Stimulated activated CD4-positive, alpha-beta T cell treated with anti-CD3 and anti-CD28 coated beads, Interleukin-2, amount 100 ng/mL, for 4 hours (primary cell): ENCODE data around the gene PCDHB2.
A peak's percentile ranks its signal among the peaks of the same experiment; 100 is the strongest.
"Not testable (repeated sequence)": the region's sequence is repeated elsewhere in the genome, so short reads cannot be mapped to it uniquely, and the experiment has no call there.

Experiments
- DNase-seq: peaks from one replicate; pipeline ENCODE4 v3.0.0-alpha.2; 2020; ENCODE audit warnings: low read depth

The PCDHB2 gene

DNA sequence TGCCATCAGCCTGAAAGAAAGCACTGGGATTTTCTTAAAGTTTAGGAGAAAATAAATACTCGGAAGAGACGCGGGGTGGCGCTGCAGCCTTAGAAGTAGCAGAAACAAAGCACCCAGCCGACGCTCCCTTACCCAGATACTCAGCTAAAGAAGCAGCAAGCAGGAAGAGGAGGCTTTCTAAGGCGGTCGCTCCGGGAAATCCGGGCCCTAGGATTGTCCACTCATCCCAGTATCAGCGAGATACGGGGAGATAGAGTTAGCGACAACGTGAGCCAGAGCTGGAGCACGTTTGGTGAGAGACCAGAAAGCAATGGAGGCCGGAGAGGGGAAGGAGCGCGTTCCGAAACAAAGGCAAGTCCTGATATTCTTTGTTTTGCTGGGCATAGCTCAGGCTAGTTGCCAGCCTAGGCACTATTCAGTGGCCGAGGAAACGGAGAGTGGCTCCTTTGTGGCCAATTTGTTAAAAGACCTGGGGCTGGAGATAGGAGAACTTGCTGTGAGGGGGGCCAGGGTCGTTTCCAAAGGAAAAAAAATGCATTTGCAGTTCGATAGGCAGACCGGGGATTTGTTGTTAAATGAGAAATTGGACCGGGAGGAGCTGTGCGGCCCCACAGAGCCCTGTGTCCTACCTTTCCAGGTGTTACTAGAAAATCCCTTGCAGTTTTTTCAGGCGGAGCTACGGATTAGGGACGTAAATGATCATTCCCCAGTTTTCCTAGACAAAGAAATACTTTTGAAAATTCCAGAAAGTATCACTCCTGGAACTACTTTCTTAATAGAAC is at the start of gene PCDHB2:
Gene PCDHB2, plus strand, starts transcription at position 135 of the 782 bp plus-strand sequence. Its CDS starts 176 bp downstream, at position 311.
- DNase-seq, result no peak

- DNase-seq, result no peak
These were observed 43.5 kb upstream of the PCDHB2 start, which contains the start of gene PCDHB1 for GRCh38 chr5:141050622-141051520. Gene PCDHB1, plus strand, starts transcription at chr5:141051374. Its CDS starts 97 bp downstream, at chr5:141051471.

DNA sequence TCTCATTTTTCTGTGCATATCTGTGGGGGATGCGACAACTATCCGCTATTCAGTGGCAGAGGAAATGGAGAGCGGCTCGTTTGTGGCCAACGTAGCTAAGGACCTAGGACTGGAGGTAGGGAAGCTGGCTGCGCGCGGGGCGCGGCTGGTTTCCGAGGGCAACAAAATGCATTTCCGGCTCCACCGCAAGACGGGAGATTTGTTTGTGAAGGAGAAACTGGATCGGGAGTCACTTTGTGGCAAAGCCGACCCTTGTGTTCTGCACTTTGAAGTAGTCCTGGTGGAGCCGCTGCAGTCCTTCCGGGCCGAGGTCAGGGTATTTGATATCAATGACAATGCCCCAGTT is 42.9 kb upstream of the PCDHB2 start:
- DNase-seq, result no peak

DNA sequence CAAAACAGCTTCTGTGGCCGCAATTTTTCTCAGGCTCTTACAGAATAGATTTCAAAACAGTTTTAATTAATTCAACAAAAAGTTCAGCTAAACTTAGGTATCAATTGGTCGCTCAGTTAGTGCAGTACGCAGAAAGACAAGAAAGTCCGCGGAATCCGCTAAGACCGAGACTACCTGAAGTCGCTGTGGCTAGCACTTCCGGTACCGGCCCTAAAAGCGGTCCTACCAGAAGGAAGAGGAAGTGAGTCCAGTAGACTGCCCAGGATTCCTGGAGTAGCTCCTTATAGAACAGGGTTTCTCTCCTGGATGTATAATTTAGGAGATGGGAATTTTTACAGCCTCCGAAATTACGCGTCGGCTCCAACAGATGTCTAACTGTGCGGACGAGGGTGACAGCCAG is 16.6 kb upstream of the PCDHB2 start:
- DNase-seq, result no peak

DNA sequence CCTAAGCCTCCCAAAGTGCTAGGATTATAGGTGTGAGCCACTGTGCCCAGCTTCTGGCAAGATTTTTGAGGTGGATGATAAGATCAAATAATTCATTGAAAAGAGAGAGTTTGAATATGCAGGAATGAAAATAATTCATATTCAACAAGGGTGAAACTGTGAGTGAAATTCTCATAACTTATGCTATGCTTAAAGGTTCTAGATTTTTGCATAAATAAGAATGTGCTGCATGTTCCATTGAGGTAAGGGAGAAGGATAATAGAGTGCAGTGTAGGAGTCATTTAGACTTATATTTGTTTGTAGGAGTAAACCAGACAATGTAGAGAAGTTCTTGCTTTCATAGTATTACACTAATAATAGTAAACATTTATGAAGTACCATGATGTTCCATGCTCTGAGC is 12.2 kb upstream of the PCDHB2 start:
- no peak for DNase-seq

- DNase-seq, result peak; percentile 5
These were observed 9.9 kb upstream of the PCDHB2 start for GRCh38 chr5:141084487-141084989.

GRCh38 chr5:141095263-141095641 is 837 bp downstream of the PCDHB2 start:
- DNase-seq, result no peak

DNA sequence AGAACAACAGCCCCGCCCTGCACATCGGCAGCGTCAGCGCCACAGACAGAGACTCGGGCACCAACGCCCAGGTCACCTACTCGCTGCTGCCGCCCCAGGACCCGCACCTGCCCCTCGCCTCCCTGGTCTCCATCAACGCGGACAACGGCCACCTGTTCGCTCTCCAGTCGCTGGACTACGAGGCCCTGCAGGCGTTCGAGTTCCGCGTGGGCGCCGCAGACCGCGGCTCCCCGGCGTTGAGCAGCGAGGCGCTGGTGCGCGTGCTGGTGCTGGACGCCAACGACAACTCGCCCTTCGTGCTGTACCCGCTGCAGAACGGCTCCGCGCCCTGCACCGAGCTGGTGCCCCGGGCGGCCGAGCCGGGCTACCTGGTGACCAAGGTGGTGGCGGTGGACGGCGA is 1.8 kb downstream of the PCDHB2 start:
- not testable (repeated sequence) for DNase-seq

GRCh38 chr5:141096586-141096985 is 2.2 kb downstream of the PCDHB2 start:
- not testable (repeated sequence) for DNase-seq

- DNase-seq, result no peak
These were observed 5.9 kb downstream of the PCDHB2 start, which contains the start of gene PCDHB3 for GRCh38 chr5:141100243-141100805. Gene PCDHB3, plus strand, starts transcription at chr5:141100473. Its CDS starts 177 bp downstream, at chr5:141100650.

DNA sequence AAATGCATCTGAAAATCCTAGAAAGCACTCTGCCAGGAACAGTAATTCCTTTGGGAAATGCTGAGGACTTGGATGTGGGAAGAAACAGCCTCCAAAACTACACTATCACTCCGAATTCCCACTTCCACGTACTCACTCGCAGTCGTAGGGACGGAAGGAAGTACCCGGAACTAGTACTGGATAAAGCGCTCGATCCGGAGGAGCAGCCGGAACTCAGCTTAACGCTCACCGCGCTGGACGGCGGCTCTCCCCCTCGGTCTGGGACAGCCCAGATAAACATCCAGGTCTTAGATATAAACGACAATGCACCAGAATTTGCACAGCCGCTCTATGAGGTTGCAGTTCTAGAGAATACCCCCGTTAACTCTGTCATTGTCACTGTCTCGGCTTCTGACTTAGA is 6.6 kb downstream of the PCDHB2 start:
- DNase-seq, result no peak

DNA sequence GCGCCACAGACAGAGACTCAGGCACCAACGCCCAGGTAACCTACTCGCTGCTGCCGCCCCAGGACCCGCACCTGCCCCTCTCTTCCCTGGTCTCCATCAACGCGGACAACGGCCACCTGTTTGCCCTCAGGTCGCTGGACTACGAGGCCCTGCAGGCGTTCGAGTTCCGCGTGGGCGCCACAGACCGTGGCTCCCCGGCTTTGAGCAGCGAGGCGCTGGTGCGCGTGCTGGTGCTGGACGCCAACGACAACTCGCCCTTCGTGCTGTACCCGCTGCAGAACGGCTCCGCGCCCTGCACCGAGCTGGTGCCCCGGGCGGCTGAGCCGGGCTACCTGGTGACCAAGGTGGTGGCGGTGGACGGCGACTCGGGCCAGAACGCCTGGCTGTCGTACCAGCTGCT is 7.7 kb downstream of the PCDHB2 start:
- not testable (repeated sequence) for DNase-seq

DNA sequence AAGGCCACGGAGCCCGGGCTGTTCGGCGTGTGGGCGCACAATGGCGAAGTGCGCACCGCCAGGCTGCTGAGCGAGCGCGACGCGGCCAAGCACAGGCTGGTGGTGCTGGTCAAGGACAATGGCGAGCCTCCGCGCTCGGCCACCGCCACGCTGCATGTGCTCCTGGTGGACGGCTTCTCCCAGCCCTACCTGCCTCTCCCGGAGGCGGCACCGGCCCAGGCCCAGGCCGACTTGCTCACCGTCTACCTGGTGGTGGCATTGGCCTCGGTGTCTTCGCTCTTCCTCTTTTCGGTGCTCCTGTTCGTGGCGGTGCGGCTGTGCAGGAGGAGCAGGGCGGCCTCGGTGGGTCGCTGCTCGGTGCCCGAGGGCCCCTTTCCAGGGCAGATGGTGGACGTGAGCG is 8.1 kb downstream of the PCDHB2 start:
- DNase-seq, result not testable (repeated sequence)

GRCh38 chr5:141105350-141105749 is 10.9 kb downstream of the PCDHB2 start:
- no peak for DNase-seq

GRCh38 chr5:141119250-141119649 is 24.8 kb downstream of the PCDHB2 start:
- DNase-seq, result no peak

- DNase-seq, result no peak
These were observed 27.1 kb downstream of the PCDHB2 start, which contains the start of gene PCDHB4 for GRCh38 chr5:141121563-141121962. Gene PCDHB4, plus strand, starts transcription at chr5:141121818. Its CDS starts 181 bp downstream, at chr5:141121999.

DNA sequence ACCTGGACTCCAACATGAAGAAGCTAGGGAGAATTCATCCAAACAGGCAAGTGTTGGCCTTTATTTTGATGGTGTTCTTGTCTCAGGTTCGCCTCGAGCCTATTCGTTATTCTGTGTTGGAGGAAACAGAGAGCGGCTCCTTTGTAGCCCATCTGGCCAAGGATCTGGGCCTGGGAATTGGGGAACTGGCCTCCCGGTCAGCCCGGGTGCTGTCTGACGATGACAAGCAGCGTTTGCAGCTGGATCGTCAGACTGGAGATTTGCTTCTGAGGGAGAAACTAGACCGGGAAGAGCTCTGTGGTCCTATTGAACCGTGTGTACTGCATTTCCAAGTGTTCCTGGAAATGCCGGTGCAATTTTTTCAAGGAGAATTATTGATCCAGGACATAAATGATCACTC is 27.6 kb downstream of the PCDHB2 start:
- DNase-seq, result no peak

DNA sequence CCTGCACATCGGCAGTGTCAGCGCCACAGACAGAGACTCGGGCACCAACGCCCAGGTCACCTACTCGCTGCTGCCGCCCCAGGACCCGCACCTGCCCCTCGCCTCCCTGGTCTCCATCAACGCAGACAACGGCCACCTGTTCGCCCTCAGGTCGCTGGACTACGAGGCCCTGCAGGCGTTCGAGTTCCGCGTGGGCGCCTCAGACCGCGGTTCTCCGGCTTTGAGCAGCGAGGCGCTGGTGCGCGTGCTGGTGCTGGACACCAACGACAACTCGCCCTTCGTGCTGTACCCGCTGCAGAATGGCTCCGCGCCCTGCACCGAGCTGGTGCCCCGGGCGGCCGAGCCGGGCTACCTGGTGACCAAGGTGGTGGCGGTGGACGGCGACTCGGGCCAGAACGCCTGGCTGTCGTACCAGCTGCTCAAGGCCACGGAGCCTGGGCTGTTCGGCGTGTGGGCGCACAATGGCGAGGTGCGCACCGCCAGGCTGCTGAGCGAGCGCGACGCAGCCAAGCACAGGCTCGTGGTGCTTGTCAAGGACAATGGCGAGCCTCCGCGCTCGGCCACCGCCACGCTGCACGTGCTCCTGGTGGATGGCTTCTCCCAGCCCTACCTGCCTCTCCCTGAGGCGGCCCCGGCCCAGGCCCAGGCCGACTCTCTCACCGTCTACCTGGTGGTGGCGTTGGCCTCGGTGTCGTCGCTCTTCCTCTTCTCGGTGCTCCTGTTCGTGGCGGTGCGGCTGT is 29.2 kb downstream of the PCDHB2 start:
- not testable (repeated sequence) for DNase-seq

- no peak for DNase-seq
These were observed 32.9 kb downstream of the PCDHB2 start for GRCh38 chr5:141127305-141127704.

DNA sequence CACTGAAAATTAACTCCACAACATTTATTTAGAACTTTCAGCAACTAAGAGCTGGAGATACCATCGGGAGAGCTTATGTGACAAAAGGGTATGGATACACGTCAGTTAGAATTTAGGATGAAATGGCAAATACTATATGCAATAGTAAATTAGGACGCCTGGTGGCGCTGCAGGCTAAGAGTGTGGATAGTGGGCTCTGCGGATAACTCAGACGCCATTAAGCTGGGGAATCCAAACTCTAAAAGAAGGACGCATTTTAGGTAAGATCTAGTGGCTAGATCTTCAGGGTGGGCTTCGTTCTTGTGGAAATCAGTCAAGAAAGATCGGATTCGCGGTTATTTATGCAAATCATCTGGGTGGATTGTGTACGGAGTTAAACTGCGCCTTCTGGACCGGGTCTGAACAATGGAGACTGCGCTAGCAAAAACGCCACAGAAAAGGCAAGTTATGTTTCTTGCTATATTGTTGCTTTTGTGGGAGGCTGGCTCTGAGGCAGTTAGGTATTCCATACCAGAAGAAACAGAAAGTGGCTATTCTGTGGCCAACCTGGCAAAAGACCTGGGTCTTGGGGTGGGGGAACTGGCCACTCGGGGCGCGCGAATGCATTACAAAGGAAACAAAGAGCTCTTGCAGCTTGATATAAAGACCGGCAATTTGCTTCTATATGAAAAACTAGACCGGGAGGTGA is 40.8 kb downstream of the PCDHB2 start, which contains the start of gene PCDHB5:
Gene PCDHB5, plus strand, starts transcription at position 177 of the 688 bp plus-strand sequence. Its CDS starts 229 bp downstream, at position 406.
- DNase-seq, result no peak
